ENCODE data around the gene CSAD.
"Not testable (repeated sequence)": the region's sequence is repeated elsewhere in the genome, so short reads cannot be mapped to it uniquely, and the experiment has no call there.

Gene CSAD

DNA sequence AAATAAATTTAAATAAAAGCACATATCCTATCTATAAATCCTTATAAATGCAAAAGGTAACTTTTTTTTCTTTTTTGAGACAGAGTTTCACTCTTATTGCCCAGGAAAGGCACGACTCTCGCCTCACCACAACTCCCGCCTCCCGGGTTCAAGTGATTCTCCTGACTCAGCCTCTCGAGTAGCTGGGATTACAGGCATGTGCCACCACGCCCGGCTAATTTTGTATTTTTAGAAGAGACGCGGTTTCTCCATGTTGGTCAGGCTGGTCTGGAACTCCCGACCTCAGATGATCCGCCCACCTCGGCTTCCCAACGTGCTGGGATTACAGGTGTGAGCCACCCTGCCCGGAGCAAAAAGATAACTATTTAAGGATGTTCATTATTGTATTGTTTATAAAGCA lies 1.9 kb downstream of the CSAD start:
- DNase-seq = not testable (repeated sequence)

DNA sequence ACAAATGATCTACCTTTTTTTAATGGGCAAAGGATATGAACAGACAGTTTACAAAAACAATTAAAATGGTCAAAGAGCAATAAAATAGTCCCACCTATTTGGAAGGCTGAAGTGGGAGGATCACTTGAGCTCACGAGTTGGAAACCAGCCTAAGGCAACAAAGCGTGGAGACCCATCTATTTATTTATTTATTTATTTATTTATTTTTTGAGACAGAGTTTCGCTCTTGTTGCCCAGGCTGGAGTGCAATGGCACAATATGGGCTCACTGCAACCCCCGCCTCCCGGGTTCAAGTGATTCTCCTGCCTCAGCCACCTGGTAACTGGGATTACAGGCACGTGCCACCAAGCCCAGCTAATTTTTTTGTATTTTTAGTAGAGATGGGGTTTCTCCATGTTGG lies 3.3 kb downstream of the CSAD start:
- not testable (repeated sequence) for DNase-seq

DNA sequence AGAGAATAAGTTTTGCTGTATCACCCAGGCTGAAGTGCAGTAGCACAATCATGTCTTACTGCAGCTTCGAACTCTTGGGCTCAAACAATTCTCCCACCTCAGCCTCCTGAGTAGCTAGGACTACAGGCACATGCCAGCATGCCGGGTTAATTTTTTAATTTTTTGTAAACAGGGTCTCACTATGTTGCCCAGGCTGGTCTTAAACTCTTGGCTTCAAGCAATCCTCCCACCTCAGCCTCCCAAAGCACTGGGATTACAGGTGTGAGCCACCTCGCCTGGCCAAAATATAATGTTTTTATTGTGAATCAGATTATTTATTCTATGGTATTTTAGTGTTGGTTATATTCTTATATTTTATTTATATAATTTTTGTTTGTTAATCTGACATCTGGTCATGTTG lies 4.0 kb downstream of the CSAD start:
- no peak for DNase-seq

DNA sequence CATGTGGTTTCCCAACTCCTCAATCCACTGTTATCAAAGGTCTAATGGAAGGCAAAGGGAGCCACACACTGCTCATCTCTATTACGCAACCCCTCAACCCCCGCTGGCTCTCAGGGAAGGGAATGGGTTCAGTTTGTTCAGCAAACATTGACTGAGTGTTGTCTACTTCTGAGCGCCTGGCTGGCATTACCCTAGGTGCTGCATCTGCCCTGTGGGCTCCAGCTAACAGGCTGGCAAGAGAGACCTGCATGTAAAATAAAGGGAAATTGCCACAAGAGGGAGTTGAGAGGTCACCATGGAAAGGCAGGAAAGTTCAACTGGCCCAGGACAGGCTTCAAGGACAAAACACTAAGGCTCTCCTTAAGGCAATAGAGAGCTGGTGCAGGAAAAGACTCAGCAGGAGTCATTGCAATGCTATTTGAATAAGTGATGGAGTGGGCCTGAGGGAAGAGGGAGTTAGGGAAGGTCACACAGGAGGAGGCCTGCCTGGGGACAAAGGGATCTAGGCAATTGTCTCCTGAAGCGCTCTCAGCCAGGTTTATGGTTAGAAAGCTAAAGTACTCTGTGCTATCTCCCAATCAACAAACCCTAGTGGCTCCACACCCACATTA lies 5.7 kb downstream of the CSAD start:
- DNase-seq = peak; percentile 47

DNA sequence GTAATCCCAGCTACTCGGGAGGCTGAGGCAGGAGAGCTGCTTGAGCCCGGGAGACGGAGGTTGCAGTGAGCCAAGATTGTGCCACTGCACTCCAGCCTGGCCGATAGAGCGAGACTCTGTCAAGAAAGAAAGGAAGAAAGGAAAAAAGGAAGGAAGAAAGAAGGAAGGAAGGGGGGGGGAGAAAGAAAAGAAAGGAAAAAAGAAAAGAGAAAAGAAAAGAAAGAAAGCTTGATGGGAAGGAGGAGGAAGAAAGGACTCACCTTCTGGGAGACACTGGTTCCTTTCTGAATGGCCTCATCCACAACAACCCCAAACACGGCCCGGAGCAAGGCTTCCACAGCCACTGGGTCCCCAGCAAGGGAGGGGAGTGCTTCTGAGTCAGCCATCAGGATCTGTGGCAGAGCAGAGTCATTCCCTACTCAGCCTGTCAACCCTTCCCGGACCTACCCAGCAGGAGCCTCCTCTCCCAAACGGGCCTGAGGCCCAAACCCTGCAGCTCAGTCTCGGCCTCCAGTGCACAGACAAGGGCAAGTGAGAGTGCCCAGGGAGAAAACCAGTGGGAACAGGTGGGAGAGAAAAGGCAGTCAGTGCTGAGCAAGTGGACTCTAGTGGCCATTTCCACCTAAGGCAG lies 7.5 kb downstream of the CSAD start:
- DNase-seq = no peak

DNA sequence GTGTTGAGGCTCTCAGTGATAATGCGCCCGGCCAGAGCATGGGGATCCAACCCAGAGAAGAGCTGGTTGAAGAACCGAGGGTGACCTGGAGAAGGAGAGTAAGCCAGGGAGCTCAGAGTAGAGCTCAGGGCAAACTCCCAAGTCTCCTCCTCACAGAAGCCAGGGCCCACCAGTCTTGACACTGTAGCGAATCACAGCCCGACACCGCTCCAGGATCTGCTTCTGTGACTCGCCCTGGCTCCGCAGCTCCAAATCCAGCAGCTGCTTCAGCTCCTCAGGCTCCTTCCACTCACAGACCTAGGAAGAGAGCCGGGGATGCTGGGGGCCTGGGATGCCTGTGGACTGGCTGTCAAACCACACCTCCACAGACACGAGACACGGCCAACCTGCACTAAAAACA lies 8.4 kb downstream of the CSAD start:
- no peak for DNase-seq

DNA sequence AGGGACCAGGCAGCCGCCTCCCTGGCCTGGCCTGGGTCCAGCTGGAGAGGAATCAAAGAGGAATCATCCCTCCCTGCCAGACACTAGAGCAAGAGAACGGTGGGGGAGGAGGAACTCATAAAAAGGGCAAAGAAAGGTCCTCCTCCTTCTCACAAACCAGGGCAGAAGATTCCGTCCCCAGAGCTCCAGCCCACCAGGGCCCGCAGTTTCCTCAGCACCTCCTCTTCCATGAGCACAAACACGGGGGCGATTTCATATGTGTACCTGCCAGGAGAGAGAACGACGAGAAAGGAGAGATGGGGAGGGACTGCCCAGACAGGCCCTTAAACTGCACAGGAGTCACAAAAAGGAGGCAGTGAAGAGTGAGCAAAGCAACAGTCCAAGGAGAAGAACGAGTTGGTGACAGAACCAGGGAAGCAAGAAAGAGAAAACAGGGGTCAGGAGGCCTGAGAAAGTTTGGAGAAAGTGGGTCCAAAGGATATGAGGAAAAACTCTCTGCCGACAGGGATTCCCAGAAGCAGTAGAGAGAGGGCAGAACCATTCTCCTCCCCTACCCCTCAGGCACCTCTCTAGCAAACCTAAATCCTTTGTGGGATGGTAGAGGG lies 8.9 kb downstream of the CSAD start:
- no peak for DNase-seq

DNA sequence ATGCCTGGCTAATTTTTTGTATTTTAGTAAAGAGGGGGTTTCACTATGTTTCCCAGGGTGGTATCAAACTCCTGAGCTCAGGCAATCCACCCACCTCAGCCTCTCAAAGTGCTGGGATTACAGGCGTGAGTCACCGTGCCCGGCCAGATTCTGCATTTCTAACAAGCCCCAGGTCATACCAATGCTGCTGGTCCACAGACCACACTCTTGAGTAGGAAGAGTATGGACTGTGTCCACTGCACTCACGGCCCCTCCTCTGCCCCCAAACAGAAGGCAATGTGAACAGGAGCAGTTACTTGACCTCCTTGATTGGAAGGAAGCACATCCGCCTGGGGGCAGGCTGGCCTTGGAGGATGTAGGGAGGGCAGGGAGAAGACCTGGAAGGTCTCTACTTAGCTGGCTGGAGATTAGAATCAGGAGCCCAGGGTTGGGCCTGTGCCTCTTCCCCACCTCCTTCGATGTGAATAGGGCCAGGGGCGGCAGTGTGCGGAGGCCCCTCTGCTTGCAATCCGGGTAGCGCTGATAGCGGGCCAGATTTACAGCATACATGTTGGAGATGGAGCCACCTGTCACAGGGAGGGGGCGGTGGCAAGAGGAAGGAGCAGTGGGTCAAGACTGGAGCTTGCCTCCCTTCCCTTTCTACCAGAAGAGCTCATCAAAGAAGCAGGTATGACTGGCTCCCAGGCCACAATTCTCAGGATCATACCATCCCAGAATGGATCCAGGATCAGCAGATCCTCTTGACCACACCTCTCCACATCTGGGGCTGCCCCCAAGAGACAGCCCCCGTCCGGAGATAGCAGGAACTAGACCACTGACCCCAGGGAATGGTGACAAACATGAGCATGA lies 9.6 kb downstream of the CSAD start:
- no peak for DNase-seq

DNA sequence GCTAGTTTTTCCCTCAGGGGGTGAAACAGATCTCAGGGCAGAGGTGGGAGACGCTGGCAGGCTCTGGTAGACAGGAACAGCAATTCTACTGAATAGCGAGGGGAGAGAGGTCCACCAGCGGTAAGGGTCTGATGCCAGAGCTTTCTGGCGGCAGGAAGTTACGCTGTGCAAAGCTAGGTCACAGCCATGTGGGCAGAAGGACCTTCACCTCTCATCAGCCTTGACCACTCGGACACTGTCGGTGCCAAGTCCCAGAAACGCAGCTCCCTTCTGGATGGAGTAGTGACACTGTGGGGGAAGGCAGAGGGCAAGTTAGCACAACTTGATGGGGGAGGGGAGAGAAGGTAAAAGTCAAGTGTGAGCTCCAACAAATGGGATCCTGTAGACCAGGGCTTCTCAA lies 10.5 kb downstream of the CSAD start:
- DNase-seq = no peak

DNA sequence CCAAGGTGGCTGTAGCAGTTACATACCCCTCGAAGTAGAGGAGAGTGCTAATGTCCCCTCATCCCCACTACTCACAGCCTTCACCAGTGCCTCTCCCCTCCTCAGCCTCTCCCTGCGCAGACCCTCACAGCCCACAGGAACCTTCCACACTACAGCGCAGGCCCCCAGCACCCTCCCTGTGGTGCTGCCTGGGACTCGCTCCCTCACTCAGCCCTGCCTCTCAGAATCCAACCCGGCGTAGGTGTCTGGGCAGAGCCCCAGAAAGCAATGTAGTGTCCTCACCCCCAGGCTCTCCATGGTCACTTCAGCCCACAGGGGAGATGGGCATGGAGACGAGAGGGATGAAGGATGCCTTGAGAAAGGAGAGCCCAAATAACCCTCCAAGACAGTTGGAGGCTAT lies 11.1 kb downstream of the CSAD start:
- no peak for DNase-seq

DNA sequence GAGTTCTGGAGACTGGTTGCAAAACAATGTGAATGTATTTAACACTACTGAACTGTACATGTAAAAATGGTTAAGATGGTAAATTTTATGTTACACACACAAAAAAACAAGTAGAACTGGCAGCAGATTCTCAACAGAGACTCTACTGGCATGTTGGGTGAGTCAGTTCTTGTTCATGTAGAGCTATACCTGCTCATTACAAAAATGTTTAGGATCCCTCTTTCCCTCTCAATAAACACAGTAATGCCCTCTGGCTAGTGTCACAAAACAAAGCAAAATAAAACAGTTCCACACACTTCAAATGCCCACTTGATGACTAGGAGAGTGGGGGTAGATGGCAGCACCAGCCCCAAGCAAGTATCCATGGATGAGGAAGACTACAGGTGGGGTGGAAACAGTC lies 13.9 kb downstream of the CSAD start:
- no peak for DNase-seq

DNA sequence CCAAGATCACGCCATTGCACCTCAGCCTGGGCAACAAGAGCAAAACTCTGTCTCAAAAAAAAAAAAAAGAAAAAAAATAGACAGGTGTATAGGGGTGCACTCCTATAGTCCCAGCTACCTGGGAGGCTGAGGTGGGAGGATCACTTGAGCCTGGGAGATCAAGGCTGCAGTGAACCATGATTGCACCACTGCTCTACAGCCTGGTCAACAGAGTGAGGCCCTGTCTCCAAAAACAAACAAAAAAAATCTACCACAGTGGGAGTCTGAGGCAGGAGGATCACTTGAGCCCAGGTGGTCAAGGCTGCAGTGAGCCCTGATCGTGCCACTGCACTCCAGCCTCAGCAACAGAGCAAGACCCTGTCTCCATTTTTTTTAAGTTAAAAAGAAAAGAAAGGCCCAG lies 17.7 kb downstream of the CSAD start:
- DNase-seq = not testable (repeated sequence)

DNA sequence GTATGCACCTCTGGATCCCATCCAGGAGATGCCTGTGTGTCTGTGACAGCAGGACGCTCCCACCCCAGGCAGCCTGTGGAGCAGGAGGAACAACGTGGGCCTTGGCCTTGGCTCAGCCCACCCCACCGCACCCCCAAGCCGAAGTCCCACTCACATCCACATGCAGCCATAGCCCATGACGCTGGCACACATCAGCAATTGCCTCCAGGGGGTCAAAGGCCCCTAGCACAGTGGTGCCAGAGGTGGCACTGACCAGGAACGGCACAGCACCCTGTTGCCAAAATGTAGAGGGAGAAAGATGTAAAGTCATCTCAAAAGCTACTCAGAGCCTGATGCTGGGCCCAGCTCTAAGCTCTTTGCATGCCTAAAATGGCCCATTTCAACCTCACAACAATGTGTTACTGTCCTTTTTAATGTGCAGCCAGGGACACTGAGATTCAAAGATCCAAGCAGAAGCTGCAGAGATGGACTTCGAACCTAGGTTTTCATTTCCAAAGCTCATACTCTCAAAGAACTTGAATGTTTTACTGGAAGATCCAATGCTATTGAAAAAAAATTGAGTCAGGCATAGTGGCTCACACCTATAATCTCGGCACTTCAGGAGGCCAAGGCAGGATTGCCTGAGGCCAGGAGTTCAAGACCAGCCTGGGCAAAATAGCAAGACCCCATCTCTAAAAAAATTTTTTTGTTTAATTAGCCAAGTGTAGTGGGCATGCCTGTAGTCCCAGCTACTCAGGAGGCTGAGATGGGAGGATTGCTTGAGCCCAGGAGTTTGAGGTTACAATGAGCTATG lies 19.4 kb downstream of the CSAD start:
- DNase-seq = no peak

DNA sequence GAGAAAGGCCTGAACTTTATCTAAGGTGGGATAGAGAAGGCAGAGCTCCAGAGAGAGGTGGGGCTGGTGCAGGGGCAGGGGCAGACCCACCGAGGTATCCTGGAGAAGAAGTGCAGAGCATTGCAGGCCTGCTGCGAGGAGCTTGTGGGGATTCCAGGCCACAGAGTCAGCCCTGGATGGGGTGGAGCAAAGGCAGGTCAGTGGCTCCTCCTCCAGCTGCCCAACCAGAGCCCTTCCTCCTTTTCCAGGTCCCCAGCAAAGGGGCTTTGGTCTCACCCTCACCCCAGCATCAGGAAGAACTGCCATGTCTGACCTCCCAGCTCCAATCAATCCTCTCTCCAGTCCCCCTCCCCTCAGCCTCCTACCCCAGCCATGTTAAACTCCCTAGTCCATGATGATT lies 20.1 kb downstream of the CSAD start:
- no peak for DNase-seq

DNA sequence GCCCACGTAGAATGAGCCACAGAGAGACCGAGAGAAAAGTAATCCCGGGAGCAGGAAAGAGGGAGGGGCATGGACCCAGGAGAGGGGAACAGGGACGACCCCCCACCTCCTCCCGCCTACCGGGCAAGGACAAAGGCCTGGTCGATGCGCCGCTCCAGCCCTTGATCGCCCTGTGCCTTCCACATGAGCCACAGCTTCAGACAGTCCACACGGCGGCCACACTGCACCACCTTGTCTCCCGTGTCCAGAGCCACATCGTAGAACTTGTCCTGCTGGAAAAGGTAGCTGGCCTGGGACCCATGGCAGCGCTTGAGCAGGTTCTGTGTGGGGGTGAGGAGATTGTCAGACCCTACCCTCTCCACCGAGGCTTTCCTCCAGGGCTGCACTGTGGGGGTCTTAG lies 20.7 kb downstream of the CSAD start:
- no peak for DNase-seq

DNA sequence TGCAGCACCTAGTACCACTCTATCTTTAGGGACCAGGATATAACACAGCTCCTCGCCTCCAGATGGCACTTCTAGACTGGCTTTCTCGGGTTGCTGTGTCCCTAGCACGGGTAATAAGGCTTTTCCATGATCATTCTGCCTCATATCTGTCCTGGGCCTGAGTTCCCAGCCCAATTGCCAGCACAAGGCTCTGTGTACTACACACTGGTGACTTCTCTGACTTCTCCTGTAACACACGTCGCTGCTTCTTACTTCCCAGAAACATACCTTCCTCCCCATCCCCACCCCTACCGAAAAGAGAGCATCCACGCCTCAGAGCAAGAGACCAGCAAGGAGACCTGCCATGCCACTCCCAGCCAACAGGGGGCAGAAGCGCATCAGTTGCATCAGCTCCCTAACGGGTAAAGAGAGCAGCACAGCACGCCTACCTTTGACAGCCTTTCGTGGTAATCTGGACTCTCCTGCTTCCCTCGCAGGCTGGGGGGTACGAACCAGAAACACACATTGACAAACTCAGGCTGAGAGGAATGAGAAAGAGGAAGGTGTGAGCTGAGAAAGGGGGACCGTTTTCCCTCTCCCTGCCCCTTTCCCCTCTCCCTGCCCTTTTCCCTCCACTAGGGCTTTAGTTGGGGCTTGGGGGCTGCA lies 21.4 kb downstream of the CSAD start:
- peak; percentile 74 for DNase-seq

DNA sequence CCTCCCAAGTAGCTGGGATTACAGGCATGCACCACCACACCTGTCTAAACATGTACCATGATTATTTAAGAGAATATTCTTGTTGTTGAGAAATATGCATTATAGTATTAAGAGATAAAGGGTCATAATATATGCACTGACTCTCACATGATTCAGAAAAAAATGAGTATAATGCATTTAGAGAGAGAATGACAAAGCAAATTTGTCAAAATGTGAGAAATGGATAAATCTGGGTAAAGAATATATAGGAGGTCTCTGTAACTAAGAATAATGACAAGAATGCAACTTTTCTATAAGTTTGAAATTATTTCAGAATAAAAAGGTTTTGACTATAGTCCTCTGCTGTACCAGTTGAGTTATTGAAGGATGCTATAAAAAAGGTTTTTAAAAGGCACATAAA lies 28.3 kb downstream of the CSAD start:
- DNase-seq = no peak

DNA sequence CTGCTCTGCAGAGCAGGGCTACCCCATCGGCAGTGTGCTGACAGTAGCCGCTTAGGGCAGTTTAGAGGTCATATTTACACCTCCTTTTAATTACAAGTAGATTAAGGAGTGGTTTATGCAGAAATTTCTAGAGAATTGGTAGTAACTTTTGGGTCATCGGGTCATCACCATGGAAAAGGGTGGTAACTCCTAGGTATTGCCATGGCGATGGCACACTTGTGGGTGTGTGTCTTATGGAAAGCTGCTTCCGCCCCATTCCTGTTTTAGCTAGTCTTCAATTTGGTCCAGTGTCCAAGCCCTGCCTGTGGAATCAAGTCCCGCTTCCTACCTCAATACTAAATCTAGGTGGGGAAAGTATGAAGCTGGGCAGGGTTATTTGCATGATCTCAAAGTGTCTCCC lies 29.7 kb downstream of the CSAD start:
- no peak for DNase-seq

DNA sequence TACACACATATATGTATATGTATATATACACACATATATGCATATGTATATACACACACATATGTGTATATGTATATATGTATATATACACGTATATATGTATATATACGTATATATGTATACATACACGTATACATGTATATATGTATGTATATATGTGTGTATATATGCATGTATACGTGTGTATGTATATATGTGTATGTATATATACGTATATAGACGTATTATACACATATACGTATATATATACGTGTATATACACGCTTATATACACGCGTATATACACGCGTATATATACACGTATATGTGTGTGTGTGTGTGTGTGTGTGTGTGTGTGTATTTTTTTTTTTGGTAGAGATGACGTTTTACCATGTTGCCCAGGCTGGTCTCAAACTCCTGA lies 33.1 kb downstream of the CSAD start:
- no peak for DNase-seq

DNA sequence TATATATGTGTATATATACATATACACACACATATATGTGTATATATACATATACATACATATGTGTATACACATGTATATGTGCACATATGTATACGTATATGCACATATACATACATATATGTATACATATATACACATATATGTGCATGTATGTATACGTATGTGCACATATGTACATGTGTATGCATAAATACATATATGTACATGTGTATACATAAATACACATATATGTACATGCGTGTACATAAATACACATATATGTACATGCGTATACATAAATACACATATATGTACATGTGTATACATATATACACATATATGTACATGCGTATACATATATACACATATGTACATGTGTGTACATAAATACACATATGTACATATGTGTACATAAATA lies 33.5 kb downstream of the CSAD start:
- DNase-seq = no peak

DNA sequence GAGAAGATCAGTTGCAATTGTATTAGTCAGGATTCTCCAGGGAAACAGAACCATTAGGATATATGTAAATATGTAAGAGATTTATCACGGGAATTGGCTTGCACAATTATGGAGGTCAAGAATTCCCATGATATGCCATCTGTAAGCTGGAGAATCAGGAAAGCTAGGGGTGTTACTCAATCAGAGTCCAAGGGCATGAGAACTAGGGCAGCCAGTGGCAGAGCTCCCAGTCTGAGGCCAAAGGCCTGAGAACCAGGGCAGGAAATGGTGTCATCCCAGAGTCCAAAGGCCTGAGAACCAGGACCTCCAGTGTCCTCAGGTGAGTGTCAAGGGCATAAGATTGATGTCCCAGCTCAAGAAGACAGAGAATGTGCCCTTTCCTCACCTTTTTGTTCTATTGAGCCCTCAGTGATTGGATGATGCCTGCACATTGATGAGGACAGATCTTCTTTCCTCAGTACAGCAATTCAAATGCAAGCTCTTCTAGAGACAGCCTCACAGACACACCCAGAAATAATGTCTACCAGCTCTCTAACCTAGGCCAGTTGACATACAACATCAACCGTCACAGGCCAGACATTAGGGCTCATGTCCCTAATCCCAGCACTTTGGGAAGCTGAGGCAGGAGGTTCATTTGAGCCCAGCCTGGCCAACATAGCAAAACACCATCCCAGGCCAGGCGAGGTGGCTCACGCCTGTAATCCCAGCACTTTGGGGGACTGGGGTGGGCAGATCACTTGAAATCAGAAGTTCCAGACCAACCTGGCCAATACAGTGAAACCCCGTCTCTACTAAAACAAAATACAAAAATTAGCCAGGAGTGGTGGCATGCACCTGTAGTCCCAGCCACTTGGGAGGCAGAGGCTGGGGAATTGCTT lies 35.1 kb downstream of the CSAD start:
- no peak for DNase-seq

DNA sequence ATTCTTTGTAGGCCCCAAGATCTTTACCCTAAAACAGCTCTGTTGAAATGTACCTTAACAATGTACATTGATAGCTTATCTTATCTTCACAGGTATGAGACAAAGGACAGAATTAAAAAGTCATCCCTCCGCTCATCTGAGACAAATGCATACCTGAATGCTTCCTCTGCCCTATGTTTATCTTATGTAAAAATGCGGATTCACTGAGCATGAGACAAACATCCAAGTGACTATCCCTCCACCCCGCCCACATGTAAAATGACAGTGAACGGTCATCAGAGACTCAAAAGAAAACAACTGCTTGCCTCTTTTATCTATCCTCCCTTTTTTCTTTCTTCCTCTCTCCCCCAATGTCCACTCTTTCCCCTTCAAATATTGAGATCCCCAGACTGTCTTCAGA lies 37.4 kb downstream of the CSAD start:
- no peak for DNase-seq
